AG09319 (cell line): ENCODE measurements around the gene NEK2.
"Not testable (repeated sequence)": the region's sequence is repeated elsewhere in the genome, so short reads cannot be mapped to it uniquely, and the experiment has no call there.

Experiments used
- DNase-seq: peaks from one replicate; pipeline ENCODE4 v3.0.0-alpha.2; 2010; ENCODE audit warnings: low read depth; ENCODE audit errors: extremely low read depth
- CTCF ChIP-seq: IDR thresholded peaks from 2 replicates; pipeline ENCODE4 v1.5.1; 2011; ENCODE audit warnings: low read depth, mild to moderate bottlenecking, inconsistent platforms, low read length, moderate library complexity

NEK2 gene

GRCh38 chr1:211688421-211688820, 13.0 kb upstream of the NEK2 start:
- DNase-seq = no peak
- no peak for TF ChIP-seq CTCF

- TF ChIP-seq CTCF = no peak
- DNase-seq = no peak
Measured at GRCh38 chr1:211687462-211688215, 12.2 kb upstream of the NEK2 start.

- no peak for DNase-seq
- no peak for TF ChIP-seq CTCF
Measured at GRCh38 chr1:211685823-211686222, 10.4 kb upstream of the NEK2 start.

GRCh38 chr1:211684791-211685190, 9.4 kb upstream of the NEK2 start:
- no peak for DNase-seq
- no peak for TF ChIP-seq CTCF

GRCh38 chr1:211684331-211684730, 8.9 kb upstream of the NEK2 start:
- no peak for TF ChIP-seq CTCF
- DNase-seq = no peak

- DNase-seq = no peak
- TF ChIP-seq CTCF = no peak
Measured at GRCh38 chr1:211683396-211684297, 8.2 kb upstream of the NEK2 start.

- DNase-seq = not testable (repeated sequence)
Measured at GRCh38 chr1:211682186-211682585, 6.8 kb upstream of the NEK2 start.
